ENCODE data around the gene KIF17.

Gene KIF17

GRCh38 chr1:20626098-20626427 is 91.7 kb downstream of the KIF17 start:
- no peak overlapping the region for H3K4me3 ChIP-seq (replicated peaks; ENCODE audit: low read depth, low read length)
- DNase-seq (ENCODE audit: extremely low read depth, low read depth), result no peak
- no peak for TF ChIP-seq CTCF (IDR thresholded peaks at IDR 0.05; ENCODE audit: low read depth, low read length, missing control alignments)

GRCh38 chr1:20625176-20626097 is 92.4 kb downstream of the KIF17 start:
- no peak for DNase-seq (ENCODE audit: extremely low read depth, low read depth)
- TF ChIP-seq CTCF (IDR thresholded peaks at IDR 0.05; ENCODE audit: low read depth, low read length, missing control alignments), result no peak
- H3K4me3 ChIP-seq (replicated peaks; ENCODE audit: low read depth, low read length), result no peak overlapping the region

DNA sequence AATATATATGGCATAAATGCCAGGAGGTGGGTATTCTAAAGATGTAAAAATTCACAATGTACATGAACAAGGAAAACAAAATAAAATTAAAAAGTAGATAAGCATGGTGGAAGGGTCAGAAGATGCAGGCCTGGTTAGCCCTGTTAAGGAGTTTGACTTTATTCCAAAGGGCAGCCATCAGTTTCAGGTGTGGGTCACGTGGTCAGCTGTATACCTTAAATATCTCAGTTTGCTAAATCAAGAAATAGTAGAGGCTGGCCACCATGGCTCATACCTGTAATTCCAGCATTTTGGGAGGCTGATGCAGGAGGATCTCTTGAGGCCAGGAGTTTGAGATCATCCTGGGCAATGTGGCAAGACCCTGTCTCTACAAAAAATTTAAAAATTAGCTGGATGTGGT is 93.1 kb downstream of the KIF17 start:
- DNase-seq (ENCODE audit: extremely low read depth, low read depth), result no peak
- no peak for TF ChIP-seq CTCF (IDR thresholded peaks at IDR 0.05; ENCODE audit: low read depth, low read length, missing control alignments)
- H3K4me3 ChIP-seq (replicated peaks; ENCODE audit: low read depth, low read length), result no peak overlapping the region

DNA sequence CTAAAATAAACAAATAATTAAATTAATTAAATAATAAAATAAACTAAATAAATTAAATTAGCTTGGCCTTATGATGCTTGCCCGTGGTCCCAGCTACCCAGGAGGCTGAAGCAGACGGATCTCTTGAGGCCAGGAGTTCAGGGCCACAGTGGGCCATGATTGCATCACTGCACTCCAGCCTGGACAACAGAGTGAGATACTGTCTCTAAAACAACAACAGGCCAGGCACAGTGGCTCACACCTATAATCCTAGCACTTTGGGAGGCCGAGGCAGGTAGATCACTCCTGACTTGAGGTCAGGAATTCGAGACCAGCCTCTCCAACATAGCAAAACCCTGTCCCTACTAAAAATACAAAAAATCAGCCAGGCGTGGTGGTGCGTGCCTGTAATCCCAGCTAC is 96.8 kb downstream of the KIF17 start:
- TF ChIP-seq CTCF (IDR thresholded peaks at IDR 0.05; ENCODE audit: low read depth, low read length, missing control alignments), result no peak

GRCh38 chr1:20619999-20620398 is 97.8 kb downstream of the KIF17 start:
- TF ChIP-seq CTCF (IDR thresholded peaks at IDR 0.05; ENCODE audit: low read depth, low read length, missing control alignments), result no peak
- DNase-seq (ENCODE audit: extremely low read depth, low read depth), result no peak
- no peak overlapping the region for H3K4me3 ChIP-seq (replicated peaks; ENCODE audit: low read depth, low read length)

More for the DNA sequence above, 96.8 kb downstream of the KIF17 start:
- no peak overlapping the region for H3K4me3 ChIP-seq (replicated peaks; ENCODE audit: low read depth, low read length)
- no peak for DNase-seq (ENCODE audit: extremely low read depth, low read depth)

- DNase-seq (ENCODE audit: extremely low read depth, low read depth), result no peak
- no peak for TF ChIP-seq CTCF (IDR thresholded peaks at IDR 0.05; ENCODE audit: low read depth, low read length, missing control alignments)
These were observed 99.3 kb downstream of the KIF17 start for GRCh38 chr1:20618550-20618949.

More at GRCh38 chr1:20618550-20618949, 99.3 kb downstream of the KIF17 start:
- no peak overlapping the region for H3K4me3 ChIP-seq (replicated peaks; ENCODE audit: low read depth, low read length)

Measured in HFF-Myc (cell line).